ENCODE measurements around the gene SLC2A8.

DNA sequence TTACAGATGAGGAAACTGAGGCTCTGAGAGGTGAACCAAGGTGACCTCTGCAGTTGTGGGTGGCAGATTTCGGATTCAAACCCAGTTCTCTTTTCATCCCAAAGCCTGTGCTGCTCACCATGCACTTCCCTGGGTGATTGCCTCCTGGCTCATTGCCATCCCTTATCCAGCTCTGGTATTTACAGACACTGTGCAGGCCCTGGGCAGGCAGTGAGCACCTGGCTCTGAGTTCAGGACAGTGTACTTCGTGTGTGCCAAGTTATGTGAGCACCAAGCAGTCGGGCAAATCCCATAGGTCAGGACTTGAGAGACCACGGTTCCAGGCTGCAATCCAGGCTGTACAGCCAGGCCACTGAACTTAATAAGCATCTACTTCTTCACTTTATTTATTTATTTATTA lies 55.7 kb downstream of the SLC2A8 start:
- TF ChIP-seq, protein P1, sequence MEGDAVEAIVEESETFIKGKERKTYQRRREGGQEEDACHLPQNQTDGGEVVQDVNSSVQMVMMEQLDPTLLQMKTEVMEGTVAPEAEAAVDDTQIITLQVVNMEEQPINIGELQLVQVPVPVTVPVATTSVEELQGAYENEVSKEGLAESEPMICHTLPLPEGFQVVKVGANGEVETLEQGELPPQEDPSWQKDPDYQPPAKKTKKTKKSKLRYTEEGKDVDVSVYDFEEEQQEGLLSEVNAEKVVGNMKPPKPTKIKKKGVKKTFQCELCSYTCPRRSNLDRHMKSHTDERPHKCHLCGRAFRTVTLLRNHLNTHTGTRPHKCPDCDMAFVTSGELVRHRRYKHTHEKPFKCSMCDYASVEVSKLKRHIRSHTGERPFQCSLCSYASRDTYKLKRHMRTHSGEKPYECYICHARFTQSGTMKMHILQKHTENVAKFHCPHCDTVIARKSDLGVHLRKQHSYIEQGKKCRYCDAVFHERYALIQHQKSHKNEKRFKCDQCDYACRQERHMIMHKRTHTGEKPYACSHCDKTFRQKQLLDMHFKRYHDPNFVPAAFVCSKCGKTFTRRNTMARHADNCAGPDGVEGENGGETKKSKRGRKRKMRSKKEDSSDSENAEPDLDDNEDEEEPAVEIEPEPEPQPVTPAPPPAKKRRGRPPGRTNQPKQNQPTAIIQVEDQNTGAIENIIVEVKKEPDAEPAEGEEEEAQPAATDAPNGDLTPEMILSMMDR (IDR thresholded peaks at IDR 0.05) = no peak
- TF ChIP-seq POLR2AphosphoS5 (IDR thresholded peaks at IDR 0.05) (peak; percentile 52 to 74 (median 56)), POLR2A (IDR thresholded peaks at IDR 0.05) (no peak), EP300 (IDR thresholded peaks at IDR 0.05; ENCODE audit: low read depth) (no peak)
